H1 (cell line): ENCODE data around the gene LAX1. TPM values are rescaled to one million over a fixed set of nuclear protein-coding genes. Genes with fewer than 3 reads are reported as not detected.

Experiments
- CTCF ChIA-PET: fragments of 300-600 bp; sonication (Branson Sonifier 250); formaldehyde crosslinking; loops from one replicate; lab custom pipeline; 2021; ENCODE audit not compliant: partially characterized antibody; lab: Charles Lee
- POLR2A ChIA-PET: fragments of 300-600 bp; sonication (Branson Sonifier 250); formaldehyde crosslinking; loops from one replicate; lab custom pipeline; 2021; ENCODE audit warnings: inconsistent platforms; ENCODE audit not compliant: partially characterized antibody; lab: Charles Lee
- DNase-seq, 2 experiments: peaks; one replicate each; pipeline versions ENCODE4 v3.0.0 to v3.0.0-alpha.2; 2010 to 2022; ENCODE audit warnings: low spot score in 2 of 2, low read depth in 1 of 2, mixed read lengths in 1 of 2
- FAIRE-seq: peaks from 2 replicates; lab custom pipeline; 2011; peaks lifted over from hg19 to GRCh38; lab: Jason Lieb, UNC
- H2AFZ ChIP-seq: 2 replicates; pipeline ENCODE4 v1.8.1; 2012; ENCODE audit warnings: low read length, inconsistent platforms
- H2AK5ac ChIP-seq: 2 replicates; pipeline ENCODE4 v1.6.1; 2013; ENCODE audit warnings: low read depth, low read length
- H2BK120ac ChIP-seq: replicated peaks from 2 replicates; pipeline ENCODE3; 2013; ENCODE audit warnings: low read depth, low read length, inconsistent platforms
- H2BK12ac ChIP-seq: 2 replicates; pipeline ENCODE4 v1.6.1; 2013; ENCODE audit warnings: low read depth, low read length
- H2BK15ac ChIP-seq: 2 replicates; pipeline ENCODE4 v1.6.1; 2013; ENCODE audit warnings: low read length
- H2BK20ac ChIP-seq: 2 replicates; pipeline ENCODE4 v1.6.1; 2013; ENCODE audit warnings: low read length
- H2BK5ac ChIP-seq: 2 replicates; pipeline ENCODE4 v1.6.1; 2013; ENCODE audit warnings: low read depth, low read length
- H3K14ac ChIP-seq: 2 replicates; pipeline ENCODE4 v1.6.1; 2013; ENCODE audit warnings: inconsistent platforms; ENCODE audit not compliant: insufficient read length
- H3K18ac ChIP-seq: 2 replicates; pipeline ENCODE4 v1.6.1; 2013; ENCODE audit warnings: low read length; ENCODE audit errors: extremely low read depth
- H3K23ac ChIP-seq: 2 replicates; pipeline ENCODE4 v1.6.1; 2013; ENCODE audit warnings: inconsistent platforms; ENCODE audit not compliant: insufficient read length
- H3K23me2 ChIP-seq: 2 replicates; pipeline ENCODE4 v1.6.1; 2013; ENCODE audit warnings: low read depth, low read length
- H3K27ac ChIP-seq: 2 replicates; pipeline ENCODE4 v1.6.1; 2011; ENCODE audit warnings: low read depth, low read length, inconsistent platforms
- H3K27me3 ChIP-seq, 4 experiments: replicated peaks in 1 of 4; 1 replicate in 1 of 4; 2 replicates in 3 of 4; pipeline versions ENCODE4 v1.6.1 to v1.8.1; 2011 to 2013; ENCODE audit warnings: low read length in 3 of 4, mild to moderate bottlenecking in 3 of 4, inconsistent platforms in 2 of 4, mixed read lengths in 2 of 4, moderate library complexity in 1 of 4; ENCODE audit not compliant: control insufficient read depth in 3 of 4, insufficient read depth in 3 of 4; ENCODE audit errors: extremely low read depth in 1 of 4
- H3K36me3 ChIP-seq, 4 experiments: 2 replicates each; pipeline versions ENCODE4 v1.6.1 to v1.8.1; 2011 to 2013; ENCODE audit warnings: mild to moderate bottlenecking in 4 of 4, low read length in 3 of 4, moderate library complexity in 2 of 4, control low read depth in 1 of 4, inconsistent platforms in 1 of 4; ENCODE audit not compliant: insufficient read depth in 4 of 4, control insufficient read depth in 2 of 4
- H3K4ac ChIP-seq: replicated peaks from 2 replicates; pipeline ENCODE3; 2013; ENCODE audit warnings: low read length, low read depth, mixed read lengths, inconsistent platforms; ENCODE audit not compliant: insufficient read length
- H3K4me1 ChIP-seq, 4 experiments: replicated peaks in 1 of 4; 1 replicate in 1 of 4; 2 replicates in 3 of 4; pipeline versions ENCODE4 v1.6.1 to v1.8.1; 2011 to 2013; ENCODE audit warnings: low read length in 3 of 4, inconsistent platforms in 2 of 4, mixed read lengths in 1 of 4; ENCODE audit not compliant: insufficient read depth in 4 of 4, control insufficient read depth in 3 of 4
- H3K4me2 ChIP-seq, 2 experiments: 2 replicates each; pipeline versions ENCODE4 v1.6.1 to v1.8.1; 2011 to 2013; ENCODE audit warnings: low read depth in 2 of 2, low read length in 2 of 2, control low read depth in 1 of 2, inconsistent platforms in 1 of 2, mild to moderate bottlenecking in 1 of 2; ENCODE audit not compliant: insufficient read depth in 1 of 2
- H3K4me3 ChIP-seq, 4 experiments: fragments of 200-600, 300-600 bp in 1 of 4; sonication (generic), shearing (Covaris generic), sonication (Bioruptor Twin) in 1 of 4; 2 replicates each; pipeline versions ENCODE4 v1.5.1 to v1.8.1; 2011 to 2016; ENCODE audit warnings: low read length in 4 of 4, low read depth in 3 of 4, control low read depth in 2 of 4, inconsistent platforms in 2 of 4, mild to moderate bottlenecking in 2 of 4, mixed read lengths in 1 of 4, moderate library complexity in 1 of 4; ENCODE audit not compliant: insufficient read depth in 2 of 4; ENCODE audit errors: extremely low read depth in 1 of 4
- H3K56ac ChIP-seq: replicated peaks from 2 replicates; pipeline ENCODE3; 2013; ENCODE audit warnings: low read depth, mild to moderate bottlenecking, mixed read lengths, low read length, inconsistent platforms; ENCODE audit not compliant: insufficient read length
- H3K79me1 ChIP-seq: 2 replicates; pipeline ENCODE4 v1.6.1; 2013; ENCODE audit warnings: low read depth, low read length, control low read depth
- H3K79me2 ChIP-seq, 2 experiments: 2 replicates each; pipeline versions ENCODE4 v1.6.1 to v1.8.1; 2012 to 2013; ENCODE audit warnings: low read length in 2 of 2, mild to moderate bottlenecking in 2 of 2, inconsistent platforms in 1 of 2; ENCODE audit not compliant: insufficient read depth in 2 of 2, control insufficient read depth in 1 of 2
- H3K9ac ChIP-seq, 4 experiments: replicated peaks in 1 of 4; 1 replicate in 1 of 4; 2 replicates in 3 of 4; pipeline versions ENCODE4 v1.6.1 to v1.8.1; 2011 to 2013; ENCODE audit warnings: low read depth in 3 of 4, low read length in 3 of 4, control low read depth in 2 of 4, mild to moderate bottlenecking in 2 of 4, moderate library complexity in 2 of 4, inconsistent platforms in 1 of 4; ENCODE audit errors: extremely low read depth in 1 of 4
- H3K9me3 ChIP-seq, 2 experiments: 2 replicates each; pipeline versions ENCODE4 v1.6.1 to v1.8.1; 2012 to 2013; ENCODE audit warnings: mild to moderate bottlenecking in 2 of 2, moderate library complexity in 2 of 2, control low read depth in 1 of 2, inconsistent platforms in 1 of 2, low read depth in 1 of 2, low read length in 1 of 2, mixed read lengths in 1 of 2; ENCODE audit not compliant: insufficient read depth in 2 of 2
- H4K20me1 ChIP-seq, 2 experiments: replicated peaks in 1 of 2; 2 replicates each; pipeline versions ENCODE3 to v1.8.1; 2011 to 2013; ENCODE audit warnings: inconsistent platforms in 2 of 2, low read length in 2 of 2, mild to moderate bottlenecking in 1 of 2; ENCODE audit not compliant: insufficient read depth in 2 of 2, control insufficient read depth in 1 of 2
- H4K5ac ChIP-seq: 2 replicates; pipeline ENCODE4 v1.6.1; 2013; ENCODE audit warnings: low read length, low read depth, mixed read lengths, inconsistent platforms; ENCODE audit not compliant: insufficient read length
- H4K8ac ChIP-seq: 2 replicates; pipeline ENCODE4 v1.8.0; 2013; ENCODE audit warnings: mild to moderate bottlenecking, moderate library complexity, low read length, inconsistent platforms; ENCODE audit not compliant: insufficient read depth; ENCODE audit errors: extremely low read depth
- H4K91ac ChIP-seq: replicated peaks from 2 replicates; pipeline ENCODE3; 2013; ENCODE audit warnings: low read length, mixed read lengths, inconsistent platforms; ENCODE audit not compliant: insufficient read length
- BCL11A ChIP-seq, 2 experiments: IDR thresholded peaks; one replicate each; pipeline ENCODE4 v1.6.1; 2011; ENCODE audit warnings: low read depth in 2 of 2, low read length in 2 of 2, mild to moderate bottlenecking in 2 of 2
- BRCA1 ChIP-seq: IDR thresholded peaks from 2 replicates; pipeline ENCODE4 v1.6.1; 2012; ENCODE audit warnings: low read depth, low read length, improper control_type of control experiment
- CREB1 ChIP-seq: IDR thresholded peaks from 2 replicates; pipeline ENCODE4 v1.6.1; 2012; ENCODE audit warnings: inconsistent platforms
- EZH2 ChIP-seq: fragments of 200-600 bp; sonication (generic); IDR thresholded peaks from 2 replicates; pipeline ENCODE4 v1.7.1; 2012; ENCODE audit warnings: low read depth, mild to moderate bottlenecking, moderate library complexity, low read length, inconsistent platforms; ENCODE audit not compliant: severe bottlenecking
- MAFK ChIP-seq: IDR thresholded peaks from 2 replicates; pipeline ENCODE4 v1.6.1; 2012; ENCODE audit warnings: low read depth, mild to moderate bottlenecking, improper control_type of control experiment, low read length
- PHF8 ChIP-seq: fragments of 200-600 bp; sonication (generic); conservative IDR thresholded peaks from 2 replicates; pipeline ENCODE4 v1.7.1; 2012; ENCODE audit warnings: low read depth, mild to moderate bottlenecking, inconsistent platforms, low read length, moderate library complexity
- POLR2A ChIP-seq, 2 experiments: IDR thresholded peaks; 1 replicate in 1 of 2; 2 replicates in 1 of 2; pipeline ENCODE4 v1.6.1; 2011; ENCODE audit warnings: low read depth in 2 of 2, low read length in 2 of 2, mild to moderate bottlenecking in 2 of 2; ENCODE audit errors: control extremely low read depth in 1 of 2
- POLR2AphosphoS5 ChIP-seq: IDR thresholded peaks from 2 replicates; pipeline ENCODE4 v1.6.1; 2011; ENCODE audit warnings: low read depth, low read length
- RAD21 ChIP-seq, 2 experiments: IDR thresholded peaks in 1 of 2; conservative IDR thresholded peaks in 1 of 2; 2 replicates each; pipeline ENCODE4 v1.6.1; 2011; ENCODE audit warnings: low read depth in 2 of 2, low read length in 2 of 2, improper control_type of control experiment in 1 of 2, inconsistent platforms in 1 of 2, mild to moderate bottlenecking in 1 of 2, moderate library complexity in 1 of 2
- SP4 ChIP-seq: IDR thresholded peaks from 2 replicates; pipeline ENCODE4 v1.6.1; 2012; ENCODE audit warnings: low read length, inconsistent platforms
- SUZ12 ChIP-seq: fragments of 200-600 bp; sonication (generic); IDR thresholded peaks from 2 replicates; pipeline ENCODE4 v1.6.1; 2012; ENCODE audit warnings: mild to moderate bottlenecking, inconsistent platforms, low read length, moderate library complexity, mixed read lengths
- TAF7 ChIP-seq: optimal IDR thresholded peaks from 2 replicates; pipeline ENCODE3; 2011; ENCODE audit warnings: low read depth, mild to moderate bottlenecking, inconsistent platforms, low read length, moderate library complexity, borderline replicate concordance
- YY1 ChIP-seq: IDR thresholded peaks from 2 replicates; pipeline ENCODE4 v1.6.1; 2011; ENCODE audit warnings: low read depth, mild to moderate bottlenecking, low read length
- WGBS, 2 experiments: shearing (Covaris generic) in 1 of 2; methylation state at CpG; one replicate each; pipeline versions ENCODE4 v1.1.6 to v1.1.7; 2013 to 2015; ENCODE audit warnings: low lambda C conversion rate in 2 of 2, mixed read lengths in 2 of 2, inconsistent platforms in 1 of 2, low coverage in 1 of 2, missing lambda C conversion rate in 1 of 2; ENCODE audit not compliant: insufficient replicate concordance in 2 of 2, insufficient coverage in 1 of 2, insufficient read length in 1 of 2; ENCODE audit errors: extremely low coverage in 1 of 2, missing lambda C conversion rate in 1 of 2; 5-methylcytosine and 5-hydroxymethylcytosine counted together
- polyA plus RNA-seq, 7 experiments: library from polyadenylated mRNA; depleted of rRNA in 3 of 7; stranded (reverse) in 5 of 7; unstranded in 2 of 7; fragments of >200 nt in 5 of 7; fragments of 200-250 nt in 2 of 7; gene quantifications; 1 replicate in 5 of 7; 2 replicates in 1 of 7; 4 replicates in 1 of 7; pipeline versions ENCODE4 v1.2.1 to v1.2.3, GENCODE V29; 2011 to 2013; ENCODE audit warnings: missing spikeins in 2 of 7, mixed read lengths in 2 of 7
- total RNA-seq: library from RNA; stranded (reverse); fragmentation: NEBNext Ultra II Directional; extraction: Animal tissue kit (Norgen Biotek cat#: 25700); gene quantifications from 2 replicates; pipeline ENCODE4 v1.2.1, GENCODE V29; 2021

Gene LAX1
- total and polyA plus RNA-seq, 2 of the 8 experiments (the other 6 are each of a cell fraction or from before 2014, with no cell fraction given) = 0.11 TPM; not detected in 1

DNA sequence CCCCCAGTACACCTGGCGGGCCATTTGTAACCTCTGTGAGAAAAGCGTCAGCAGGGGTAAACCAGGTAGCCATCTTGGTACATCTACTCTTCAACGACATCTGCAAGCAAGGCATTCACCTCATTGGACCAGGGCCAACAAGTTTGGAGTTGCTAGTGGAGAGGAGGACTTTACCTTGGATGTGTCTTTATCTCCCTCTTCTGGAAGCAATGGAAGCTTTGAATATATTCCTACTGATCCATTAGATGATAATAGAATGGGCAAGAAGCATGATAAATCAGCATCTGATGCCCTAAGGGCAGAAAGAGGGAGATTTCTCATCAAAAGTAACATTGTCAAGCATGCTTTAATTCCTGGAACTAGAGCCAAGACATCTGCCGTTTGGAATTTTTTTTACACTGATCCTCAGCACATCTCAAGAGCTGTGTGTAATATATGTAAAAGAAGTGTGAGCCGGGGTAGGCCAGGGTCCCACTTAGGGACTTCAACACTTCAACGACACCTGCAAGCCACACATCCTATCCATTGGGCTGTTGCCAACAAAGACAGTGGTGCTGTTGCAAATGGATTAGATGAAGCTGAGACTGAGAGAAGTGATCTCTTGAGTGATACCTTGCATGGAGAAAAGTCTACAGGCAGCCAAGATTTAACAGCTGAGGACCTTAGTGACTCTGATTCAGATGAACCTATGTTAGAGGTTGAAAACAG lies 33.1 kb downstream of the LAX1 start:
- Histone ChIP-seq H4K91ac (no peak overlapping the region), H3K23me2 (no peaks in the 10 kb centered on the region), H3K18ac (no peak overlapping the region), H3K27me3 (no peaks in the 10 kb centered on the region), H3K4me2 (no peak overlapping the region; a peak in 1 of 4 replicates), H3K79me2 (peaks cover 33 to 67% of the 10 kb centered on the region in 2 experiments), H2BK120ac (no peak overlapping the region), H2BK12ac (no peak overlapping the region), H4K5ac (no peak overlapping the region), H4K20me1 (peaks cover 0 to 9% of the 10 kb centered on the region in 2 experiments), H3K23ac (no peak overlapping the region), H3K4me3 (no peak overlapping the region), H3K4me1 (peaks cover 0 to 4% (median 0%) of the 10 kb centered on the region in 4 experiments; a peak in 1 of 7 replicates), H2BK15ac (no peak overlapping the region), H3K4ac (no peak overlapping the region), H2AK5ac (no peak overlapping the region), H3K9me3 (peaks cover 4 to 10% of the 10 kb centered on the region in 2 experiments; a peak in 2 of 4 replicates), H3K79me1 (peaks cover 7% of the 10 kb centered on the region), H2BK20ac (no peak overlapping the region), H3K14ac (no peak overlapping the region), H3K36me3 (peaks cover 0 to 40% (median 15%) of the 10 kb centered on the region in 4 experiments; a peak in 4 of 8 replicates), H2AFZ (no peak overlapping the region), H3K56ac (no peak overlapping the region), H3K9ac (no peak overlapping the region), H2BK5ac (no peak overlapping the region), H3K27ac (no peak overlapping the region), H4K8ac (no peak overlapping the region)
- CTCF ChIA-PET = no interaction called here
- WGBS, 2 experiments = 96% methylated on average over 6 of the region's 6 CpGs; no CpG with 5 or more reads in 1 of the 2 experiments
- DNase-seq (no peak), FAIRE-seq (no peak)
- POLR2A ChIA-PET = interaction anchor here (1.0 to 4.2 kb wide), 7 partner anchors 9 to 201 kb away, joined by 3 to 20 read pairs (median 3); no protein-coding TSS in a partner anchor
- TF ChIP-seq PHF8 = no peak
- no peak for TF ChIP-seq BRCA1
- TF ChIP-seq BCL11A (IDR thresholded peaks at IDR 0.05; ENCODE audit: low read depth in 2 of 2, low read length in 2 of 2) = no peak
- peak in 1 of 2 experiments; percentile 39; a peak in 1 of 3 replicates for TF ChIP-seq POLR2A (IDR thresholded peaks at IDR 0.05; ENCODE audit: control extremely low read depth in 1 of 2, low read depth in 2 of 2, low read length in 2 of 2)
- TF ChIP-seq RAD21 (IDR thresholded peaks at IDR 0.05 in 1 of 2, conservative IDR thresholded peaks at IDR 0.05 in 1 of 2; ENCODE audit: low read depth in 2 of 2, low read length in 2 of 2) = peak in 1 of 2 experiments; percentile 23; a peak in 1 of 4 replicates
- TF ChIP-seq YY1 = 0 out of 2 replicates have a peak, but pooled peaks have one; percentile 50
- TF ChIP-seq EZH2 = no peak
- TF ChIP-seq TAF7 = no peak
- no peak for TF ChIP-seq SP4
- TF ChIP-seq MAFK = no peak
- no peak for TF ChIP-seq POLR2AphosphoS5
- TF ChIP-seq SUZ12 = no peak
- no peak for TF ChIP-seq CREB1
